A673 (cell line): ENCODE measurements around the gene RHOD. TPM values are rescaled to one million over a fixed set of nuclear protein-coding genes. Genes with fewer than 3 reads are reported as not detected.

Experiments
- BruUV-seq: library from RNA; stranded (reverse); fragments of 400-500 nt; replicated peaks from 2 replicates; lab custom pipeline; 2021; lab: Mats Ljungman, UMichigan
- CTCF ChIA-PET: fragments of 300-600 bp; sonication (Branson Sonifier 250); formaldehyde crosslinking; loops from one replicate; lab custom pipeline; 2022; ENCODE audit warnings: antibody characterized with exemption; lab: Charles Lee
- POLR2A ChIA-PET: fragments of 300-600 bp; sonication (Branson Sonifier 250); formaldehyde crosslinking; loops from one replicate; lab custom pipeline; 2022; ENCODE audit warnings: antibody characterized with exemption; ENCODE audit not compliant: low non-redundant PET; lab: Charles Lee
- DNase-seq: peaks from one replicate; pipeline ENCODE4 v3.0.0-alpha.2; 2015; ENCODE audit warnings: low spot score
- H3K27ac ChIP-seq: fragments of 200-600 bp; sonication (generic); 2 replicates; pipeline ENCODE4 v1.5.1; 2016; ENCODE audit warnings: mixed run types, low read depth, mild to moderate bottlenecking, mixed read lengths, antibody characterized with exemption, low read length; ENCODE audit not compliant: poor library complexity, severe bottlenecking
- H3K27me3 ChIP-seq: fragments of 200-600 bp; sonication (generic); replicated peaks from 2 replicates; pipeline ENCODE4 v1.6.1; 2017; ENCODE audit warnings: mixed run types, low read depth, mild to moderate bottlenecking, mixed read lengths, antibody characterized with exemption, low read length; ENCODE audit not compliant: insufficient read depth, poor library complexity
- H3K36me3 ChIP-seq: fragments of 200-600 bp; sonication (generic); 2 replicates; pipeline ENCODE4 v1.6.1; 2016; ENCODE audit warnings: mixed run types, mild to moderate bottlenecking, mixed read lengths, antibody characterized with exemption, low read length; ENCODE audit not compliant: insufficient read depth, poor library complexity, severe bottlenecking
- H3K4me1 ChIP-seq: fragments of 200-600 bp; sonication (generic); 2 replicates; pipeline ENCODE4 v1.6.1; 2017; ENCODE audit warnings: mixed run types, mild to moderate bottlenecking, mixed read lengths, antibody characterized with exemption, low read length; ENCODE audit not compliant: insufficient read depth, poor library complexity, severe bottlenecking
- H3K4me3 ChIP-seq: fragments of 200-600 bp; sonication (generic); 2 replicates; pipeline ENCODE4 v1.5.1; 2016; ENCODE audit warnings: low read depth, mixed run types, mild to moderate bottlenecking, mixed read lengths, low read length; ENCODE audit not compliant: poor library complexity, severe bottlenecking
- H3K9me3 ChIP-seq: fragments of 200-600 bp; sonication (generic); 2 replicates; pipeline ENCODE4 v1.6.1; 2016; ENCODE audit warnings: mixed run types, low read depth, mild to moderate bottlenecking, mixed read lengths, antibody characterized with exemption, low read length; ENCODE audit not compliant: poor library complexity, severe bottlenecking
- EZH2 ChIP-seq: fragments of 200-600 bp; sonication (generic); IDR thresholded peaks from 2 replicates; pipeline ENCODE4 v1.6.1; 2017; ENCODE audit warnings: borderline replicate concordance, low read depth, mild to moderate bottlenecking, mixed read lengths, antibody characterized with exemption, low read length; ENCODE audit not compliant: poor library complexity, severe bottlenecking
- intact Hi-C: fragments of 100-400 bp; cut with micrococcal nuclease; formaldehyde crosslinking; loops from one replicate; pipeline ENCODE4 v1.10.0; 2022; ENCODE audit not compliant: unreplicated experiment
- total RNA-seq: library from RNA; stranded (reverse); gene quantifications from 2 replicates; pipeline ENCODE4 v1.2.3, GENCODE V29; 2021
- TF ChIP-seq, protein P1 (sequence below): fragments of 300-800, 200-600 bp; sonication (generic); conservative IDR thresholded peaks from 2 replicates; pipeline ENCODE4 v1.5.1; 2017; ENCODE audit warnings: low read depth, mild to moderate bottlenecking, antibody characterized with exemption, low read length, moderate library complexity, mixed read lengths

RHOD gene
- total RNA-seq, 1 experiment from 2014 or later = 0.88 TPM

GRCh38 chr11:67051945-67052488 is 4.6 kb upstream of the RHOD start:
- H3K36me3 ChIP-seq = no peaks in the 10 kb centered on the region
- ChIA-PET POLR2A (no interaction called here), CTCF (interaction anchor here (0.6 to 2.2 kb wide), 3 partner anchors 30 to 391 kb away, joined by 3 to 21 read pairs (median 3); partner anchors contain the start of genes CORO1B and SYT12)
- H3K4me3 ChIP-seq = no peak overlapping the region
- no TSS peak for BruUV-seq
- no peak overlapping the region for H3K27ac ChIP-seq
- intact Hi-C loops = loop anchor here (10.0 kb wide), 3 partner anchors 203 to 333 kb away; no protein-coding TSS in a partner anchor
- no peaks in the 10 kb centered on the region for H3K27me3 ChIP-seq
- no peak for DNase-seq
- peaks cover 12% of the 10 kb centered on the region for H3K4me1 ChIP-seq
- H3K9me3 ChIP-seq = no peaks in the 10 kb centered on the region
- TF ChIP-seq, protein P1, sequence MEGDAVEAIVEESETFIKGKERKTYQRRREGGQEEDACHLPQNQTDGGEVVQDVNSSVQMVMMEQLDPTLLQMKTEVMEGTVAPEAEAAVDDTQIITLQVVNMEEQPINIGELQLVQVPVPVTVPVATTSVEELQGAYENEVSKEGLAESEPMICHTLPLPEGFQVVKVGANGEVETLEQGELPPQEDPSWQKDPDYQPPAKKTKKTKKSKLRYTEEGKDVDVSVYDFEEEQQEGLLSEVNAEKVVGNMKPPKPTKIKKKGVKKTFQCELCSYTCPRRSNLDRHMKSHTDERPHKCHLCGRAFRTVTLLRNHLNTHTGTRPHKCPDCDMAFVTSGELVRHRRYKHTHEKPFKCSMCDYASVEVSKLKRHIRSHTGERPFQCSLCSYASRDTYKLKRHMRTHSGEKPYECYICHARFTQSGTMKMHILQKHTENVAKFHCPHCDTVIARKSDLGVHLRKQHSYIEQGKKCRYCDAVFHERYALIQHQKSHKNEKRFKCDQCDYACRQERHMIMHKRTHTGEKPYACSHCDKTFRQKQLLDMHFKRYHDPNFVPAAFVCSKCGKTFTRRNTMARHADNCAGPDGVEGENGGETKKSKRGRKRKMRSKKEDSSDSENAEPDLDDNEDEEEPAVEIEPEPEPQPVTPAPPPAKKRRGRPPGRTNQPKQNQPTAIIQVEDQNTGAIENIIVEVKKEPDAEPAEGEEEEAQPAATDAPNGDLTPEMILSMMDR = no peak
- TF ChIP-seq EZH2 = no peak

DNA sequence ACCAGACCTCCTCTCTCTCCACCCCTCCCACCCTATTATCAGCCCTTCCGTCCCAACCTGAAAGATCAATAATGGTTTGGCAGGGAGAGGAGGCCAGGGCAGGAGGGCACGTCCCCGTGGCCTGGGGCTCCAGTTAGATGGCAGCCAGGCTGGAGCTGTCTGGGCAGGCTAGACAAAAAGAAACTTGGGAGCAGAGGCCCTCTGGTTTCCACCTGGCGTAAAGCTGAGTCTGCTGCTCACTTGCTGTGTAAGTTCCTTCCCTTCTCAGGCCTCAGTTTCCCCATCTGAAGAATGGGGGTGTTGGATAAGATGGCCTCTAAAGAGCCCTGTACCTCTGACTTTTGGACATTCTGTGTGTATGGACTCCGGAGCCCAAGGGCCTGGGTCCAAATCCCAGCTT is 3.8 kb upstream of the RHOD start:
- Histone ChIP-seq H3K27me3 (no peaks in the 10 kb centered on the region), H3K27ac (no peak overlapping the region), H3K4me1 (peaks cover 12% of the 10 kb centered on the region), H3K4me3 (no peak overlapping the region), H3K9me3 (no peaks in the 10 kb centered on the region), H3K36me3 (no peaks in the 10 kb centered on the region)
- CTCF ChIA-PET = interaction anchor here (0.7 to 2.2 kb wide), 4 partner anchors 12 to 265 kb away, joined by 4 to 21 read pairs (median 8); no protein-coding TSS in a partner anchor
- DNase-seq = no peak
- POLR2A ChIA-PET = no interaction called here
- no TSS peak for BruUV-seq
- no peak for TF ChIP-seq EZH2
- TF ChIP-seq, protein P1 = no peak
- intact Hi-C loops = loop anchor here (10.0 kb wide), 3 partner anchors 202 to 332 kb away; no protein-coding TSS in a partner anchor

DNA sequence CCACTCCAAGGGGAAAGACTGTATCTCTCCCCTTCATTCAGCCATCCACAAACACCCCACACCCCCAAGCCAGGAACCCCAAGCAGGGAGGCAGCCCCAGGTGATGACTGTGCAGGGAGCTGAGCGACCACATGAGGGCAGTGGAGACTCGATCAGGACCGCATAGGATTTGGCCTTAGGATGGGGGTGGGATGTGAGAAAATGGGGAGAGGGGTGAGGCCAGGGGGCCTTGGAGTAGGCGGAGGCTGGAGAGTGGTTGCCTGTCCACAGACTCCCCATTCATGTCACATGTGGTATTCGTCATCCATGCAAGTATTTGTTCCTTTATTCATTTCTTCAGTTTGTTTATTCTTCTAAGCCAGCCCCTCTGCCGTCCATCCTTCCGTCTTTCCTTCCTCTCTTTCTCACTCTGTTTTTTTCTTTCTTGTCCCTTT is 2.7 kb upstream of the RHOD start:
- BruUV-seq = no TSS peak
- DNase-seq = peak; percentile 71
- H3K27ac ChIP-seq = no peak overlapping the region
- H3K9me3 ChIP-seq = no peaks in the 10 kb centered on the region
- CTCF ChIA-PET = interaction anchor here (0.6 to 2.2 kb wide), 6 partner anchors 11 to 560 kb away, joined by 3 to 21 read pairs (median 6); partner anchors contain the start of gene KDM2A
- no peaks in the 10 kb centered on the region for H3K27me3 ChIP-seq
- intact Hi-C loops = loop anchor here (10.0 kb wide), 3 partner anchors 201 to 331 kb away; no protein-coding TSS in a partner anchor
- H3K36me3 ChIP-seq = no peaks in the 10 kb centered on the region
- H3K4me1 ChIP-seq = peaks cover 12% of the 10 kb centered on the region
- H3K4me3 ChIP-seq = no peak overlapping the region
- TF ChIP-seq, protein P1 = peak; percentile 93
- no peak for TF ChIP-seq EZH2
- POLR2A ChIA-PET = no interaction called here
